Stomach (tissue), 4 donors: ENCODE measurements around the gene ALG3.

Experiments
- CTCF ChIP-seq, 7 experiments: fragments of 450-650 bp in 4 of 7; fragments of 200-600 bp in 3 of 7; sonication (generic) in 3 of 7; IDR thresholded peaks; one replicate each; pipeline ENCODE4 v1.5.1; 2016 to 2019; ENCODE audit warnings: antibody characterized with exemption in 7 of 7, control low read depth in 2 of 7, mild to moderate bottlenecking in 1 of 7
- POLR2A ChIP-seq, 4 donors: fragments of 450-650 bp; IDR thresholded peaks; one replicate each; pipeline ENCODE4 v1.6.1; 2016; ENCODE audit warnings: antibody characterized with exemption in 4 of 4, control low read depth in 2 of 4, mild to moderate bottlenecking in 1 of 4, moderate library complexity in 1 of 4
- POLR2AphosphoS5 ChIP-seq, 3 donors: sonication (generic); formaldehyde crosslinking; IDR thresholded peaks; one replicate each; pipeline ENCODE4 v1.6.1; 2016; ENCODE audit warnings: antibody characterized with exemption in 3 of 3

GRCh38 chr3:184282941-184283340 is 34.2 kb upstream of the ALG3 start:
- TF ChIP-seq CTCF (IDR thresholded peaks at IDR 0.05) (no peak), POLR2AphosphoS5 (IDR thresholded peaks at IDR 0.05) (no peak), POLR2A (IDR thresholded peaks at IDR 0.05) (no peak)
